ENCODE results near the gene PLEKHA4. TPM values are rescaled to one million over a fixed set of nuclear protein-coding genes. Genes with fewer than 3 reads are reported as not detected.

The PLEKHA4 gene
- total and polyA plus RNA-seq, 2 experiments from 2014 or later, result 27.1 to 29.4 TPM

DNA sequence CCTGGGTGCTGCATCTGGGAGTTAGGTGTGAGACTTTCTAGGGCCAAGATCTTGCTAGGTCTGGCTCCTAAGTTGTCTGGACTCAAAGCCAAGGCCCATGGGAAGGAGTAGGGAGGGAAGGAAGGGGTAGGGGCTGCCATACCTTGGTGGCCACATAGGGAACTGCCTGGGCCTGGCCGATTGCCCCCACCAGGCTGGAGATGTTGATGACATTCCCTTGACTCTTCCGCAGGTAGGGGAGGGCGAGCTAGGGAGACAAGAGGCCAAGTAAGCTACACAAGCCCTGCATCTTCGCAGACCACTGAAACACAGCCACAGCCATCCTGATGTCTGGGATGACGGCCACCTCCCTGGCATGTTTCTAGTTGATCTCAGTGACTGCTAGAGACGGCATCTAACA is 53.5 kb downstream of the PLEKHA4 start:
- DNase-seq (ENCODE audit: low read depth in 1 of 2, low spot score in 1 of 2), result no peak
- peaks cover 7% of the 10 kb centered on the region for H3K4me1 ChIP-seq (ENCODE audit: low read depth)
- no peaks in the 10 kb centered on the region for H3K27me3 ChIP-seq
- H3K4me3 ChIP-seq, result no peak overlapping the region
- H3K36me3 ChIP-seq, result no peaks in the 10 kb centered on the region
- TF ChIP-seq, protein P1, sequence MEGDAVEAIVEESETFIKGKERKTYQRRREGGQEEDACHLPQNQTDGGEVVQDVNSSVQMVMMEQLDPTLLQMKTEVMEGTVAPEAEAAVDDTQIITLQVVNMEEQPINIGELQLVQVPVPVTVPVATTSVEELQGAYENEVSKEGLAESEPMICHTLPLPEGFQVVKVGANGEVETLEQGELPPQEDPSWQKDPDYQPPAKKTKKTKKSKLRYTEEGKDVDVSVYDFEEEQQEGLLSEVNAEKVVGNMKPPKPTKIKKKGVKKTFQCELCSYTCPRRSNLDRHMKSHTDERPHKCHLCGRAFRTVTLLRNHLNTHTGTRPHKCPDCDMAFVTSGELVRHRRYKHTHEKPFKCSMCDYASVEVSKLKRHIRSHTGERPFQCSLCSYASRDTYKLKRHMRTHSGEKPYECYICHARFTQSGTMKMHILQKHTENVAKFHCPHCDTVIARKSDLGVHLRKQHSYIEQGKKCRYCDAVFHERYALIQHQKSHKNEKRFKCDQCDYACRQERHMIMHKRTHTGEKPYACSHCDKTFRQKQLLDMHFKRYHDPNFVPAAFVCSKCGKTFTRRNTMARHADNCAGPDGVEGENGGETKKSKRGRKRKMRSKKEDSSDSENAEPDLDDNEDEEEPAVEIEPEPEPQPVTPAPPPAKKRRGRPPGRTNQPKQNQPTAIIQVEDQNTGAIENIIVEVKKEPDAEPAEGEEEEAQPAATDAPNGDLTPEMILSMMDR (IDR thresholded peaks at IDR 0.05; ENCODE audit: low read depth, low read length), result no peak
- H3K27ac ChIP-seq, result no peak overlapping the region
- no peaks in the 10 kb centered on the region for H3K9me3 ChIP-seq (ENCODE audit: low read depth)

DNA sequence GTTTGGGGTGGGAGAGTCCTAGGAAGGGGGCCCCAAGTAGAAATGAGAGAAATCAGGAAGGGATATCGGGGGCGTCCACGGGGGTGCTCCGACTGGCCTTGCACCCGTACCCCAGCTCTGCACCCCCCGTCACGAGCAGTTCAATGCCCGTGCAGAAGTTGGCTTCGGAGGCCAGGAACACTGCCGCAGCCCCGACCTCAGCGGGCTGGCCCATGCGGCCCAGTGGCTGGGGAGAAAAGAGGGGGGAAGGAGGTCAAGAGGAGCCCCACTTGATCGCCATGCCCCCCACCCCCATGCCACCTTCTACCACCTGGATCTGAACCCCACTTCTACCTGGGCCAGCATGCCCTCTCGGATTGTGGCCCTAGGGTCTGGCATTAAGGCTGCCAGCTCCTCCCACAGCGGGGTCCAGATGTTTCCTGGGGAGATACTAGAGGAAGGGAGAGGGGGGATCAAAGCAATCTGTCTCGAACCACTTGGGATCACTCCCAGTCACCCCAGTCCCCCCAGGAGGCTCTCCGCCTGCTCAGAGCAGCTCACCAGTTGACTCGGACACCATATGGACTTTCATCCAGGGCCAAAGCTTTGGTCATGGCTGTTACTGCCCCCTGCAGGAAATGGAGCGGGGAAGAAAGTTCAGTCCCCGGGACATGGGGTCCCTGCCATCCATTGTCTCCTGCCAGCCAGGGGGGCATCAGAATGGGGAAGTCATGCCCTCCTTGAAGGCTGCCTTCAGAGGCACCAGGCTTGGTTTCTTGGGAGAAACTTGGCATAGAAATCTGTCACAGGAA is 55.1 kb downstream of the PLEKHA4 start:
- Histone ChIP-seq H3K4me1 (ENCODE audit: low read depth) (peaks cover 7% of the 10 kb centered on the region), H3K27ac (peak overlapping the region; percentile 90), H3K9me3 (ENCODE audit: low read depth) (no peaks in the 10 kb centered on the region), H3K4me3 (no peak overlapping the region), H3K36me3 (no peaks in the 10 kb centered on the region), H3K27me3 (no peaks in the 10 kb centered on the region)
- DNase-seq (ENCODE audit: low read depth in 1 of 2, low spot score in 1 of 2), result no peak
- TF ChIP-seq, protein P1 (IDR thresholded peaks at IDR 0.05; ENCODE audit: low read depth, low read length), result peak; percentile 32

DNA sequence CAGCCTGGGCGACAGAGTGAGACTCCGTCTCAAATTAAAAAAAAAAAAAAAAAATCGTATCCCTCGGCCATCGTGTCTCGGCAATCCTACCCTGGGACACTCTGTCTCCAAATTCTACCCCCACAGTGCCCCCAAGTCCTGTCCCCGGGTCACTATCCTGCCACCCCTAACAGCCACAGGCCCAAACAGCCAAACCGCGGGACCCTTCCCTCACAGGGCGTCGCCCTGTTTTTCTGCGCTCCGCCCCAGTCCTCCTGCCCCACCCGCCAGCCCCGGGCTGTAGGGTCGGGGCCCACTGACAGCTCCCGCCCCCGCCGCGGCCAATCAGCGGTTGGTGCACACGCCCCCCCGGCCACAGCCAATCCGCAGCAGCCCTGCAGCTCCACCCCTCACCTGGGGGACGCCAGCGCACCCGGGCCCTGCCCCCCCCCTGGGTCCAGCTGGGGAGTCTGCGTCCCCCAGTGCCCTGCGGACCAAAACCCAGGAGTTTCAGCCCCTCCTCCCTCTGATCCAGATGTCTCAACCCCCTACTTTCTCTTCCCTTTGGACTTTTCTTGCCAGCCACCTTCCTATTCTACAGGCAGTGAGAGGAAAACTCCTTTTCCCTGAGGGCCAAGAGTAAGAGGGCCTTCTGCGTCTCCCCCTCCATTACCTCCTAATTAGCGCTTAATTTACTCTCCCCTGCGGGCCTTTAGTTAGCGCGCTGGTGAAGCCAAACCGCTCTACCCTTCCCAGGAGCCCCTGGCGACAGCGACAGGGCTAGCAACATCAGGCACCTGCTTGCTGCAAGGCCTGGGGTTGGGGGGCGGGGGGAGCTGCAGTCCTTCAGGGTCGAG is 56.1 kb downstream of the PLEKHA4 start:
- TF ChIP-seq, protein P1 (IDR thresholded peaks at IDR 0.05; ENCODE audit: low read depth, low read length), result no peak
- Histone ChIP-seq H3K9me3 (ENCODE audit: low read depth) (no peaks in the 10 kb centered on the region), H3K4me3 (peak overlapping the region; percentile 11), H3K36me3 (no peaks in the 10 kb centered on the region), H3K4me1 (ENCODE audit: low read depth) (peaks cover 7% of the 10 kb centered on the region), H3K27ac (peak overlapping the region; percentile 90), H3K27me3 (no peaks in the 10 kb centered on the region)
- DNase-seq (ENCODE audit: low read depth in 1 of 2, low spot score in 1 of 2), result peak; percentile 88 to 90

DNA sequence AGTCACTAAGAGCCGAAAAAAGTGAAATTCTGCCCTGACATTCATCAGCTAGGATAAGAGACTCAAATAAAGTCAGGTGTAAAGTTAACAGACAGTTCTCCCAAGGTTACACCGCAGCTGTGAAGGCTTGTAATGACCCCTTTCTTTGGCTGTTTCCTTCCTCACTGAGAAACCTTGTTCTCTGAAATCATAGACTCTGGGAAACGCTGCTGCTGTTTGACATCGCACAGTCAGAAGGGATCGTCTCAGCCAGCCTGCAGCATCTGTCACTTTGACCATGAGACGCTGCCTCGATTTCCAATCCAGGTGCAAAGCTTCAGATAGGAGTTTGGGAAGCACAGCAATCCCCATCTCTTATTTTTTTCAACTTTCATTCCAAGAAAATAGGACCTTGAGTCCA is 58.3 kb downstream of the PLEKHA4 start:
- TF ChIP-seq, protein P1 (IDR thresholded peaks at IDR 0.05; ENCODE audit: low read depth, low read length), result no peak
- Histone ChIP-seq H3K4me3 (peak overlapping the region; percentile 60), H3K4me1 (ENCODE audit: low read depth) (peaks cover 7% of the 10 kb centered on the region), H3K36me3 (no peaks in the 10 kb centered on the region), H3K27me3 (no peaks in the 10 kb centered on the region), H3K9me3 (ENCODE audit: low read depth) (no peaks in the 10 kb centered on the region), H3K27ac (peak overlapping the region; percentile 76)
- no peak for DNase-seq (ENCODE audit: low read depth in 1 of 2, low spot score in 1 of 2)

DNA sequence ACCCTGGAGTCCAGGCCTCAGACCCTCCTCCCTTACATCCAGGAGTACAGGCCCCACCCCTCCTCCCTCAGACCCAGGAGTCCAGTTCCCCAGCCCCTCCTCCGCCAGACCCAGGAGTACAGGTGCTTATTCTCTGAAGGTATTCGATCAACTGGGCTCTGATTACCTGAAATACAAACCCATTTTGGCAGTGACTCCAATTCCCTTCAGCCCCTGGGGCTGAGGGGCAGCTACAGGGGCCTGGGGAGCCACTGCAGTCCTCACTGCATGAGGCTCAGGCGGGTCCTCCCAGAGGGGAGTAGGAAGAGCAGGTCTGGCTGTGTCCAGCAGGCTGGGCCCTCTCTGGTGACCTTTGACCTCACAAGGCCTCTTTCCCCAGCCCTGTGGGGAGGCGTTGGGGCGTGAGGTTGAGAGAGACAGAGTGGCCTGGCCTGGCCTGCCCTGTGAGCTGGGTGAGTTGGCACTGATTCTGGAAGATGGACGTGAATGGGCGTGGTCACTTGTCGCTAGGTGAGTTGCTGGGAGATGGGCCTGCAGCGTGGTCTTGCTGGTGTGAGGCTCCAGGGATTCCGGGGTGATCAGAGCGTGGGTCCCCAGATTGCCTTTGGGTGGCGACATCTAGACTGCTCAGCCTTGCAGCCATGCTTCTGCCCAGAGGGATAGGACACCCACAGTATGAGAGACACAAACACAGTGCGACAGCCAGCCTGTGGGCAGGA is 60.7 kb downstream of the PLEKHA4 start:
- H3K9me3 ChIP-seq (ENCODE audit: low read depth), result no peaks in the 10 kb centered on the region
- no peak overlapping the region for H3K4me3 ChIP-seq
- no peaks in the 10 kb centered on the region for H3K36me3 ChIP-seq
- H3K4me1 ChIP-seq (ENCODE audit: low read depth), result peaks cover 6% of the 10 kb centered on the region
- no peaks in the 10 kb centered on the region for H3K27me3 ChIP-seq
- TF ChIP-seq, protein P1 (IDR thresholded peaks at IDR 0.05; ENCODE audit: low read depth, low read length), result no peak
- no peak for DNase-seq (ENCODE audit: low read depth in 1 of 2, low spot score in 1 of 2)
- H3K27ac ChIP-seq, result no peak overlapping the region
